ENCODE data around the gene FLII. TPM values are rescaled to one million over a fixed set of nuclear protein-coding genes. Genes with fewer than 3 reads are reported as not detected.

The FLII gene
- polyA plus RNA-seq, 1 of the 3 experiments (the other 2 are of a cell fraction): 244 TPM

GRCh38 chr17:18256351-18256750, 2.2 kb downstream of the FLII start:
- Histone ChIP-seq H3K9ac (no peak overlapping the region), H3K79me2 (ENCODE audit: insufficient read depth) (peaks cover 44% of the 10 kb centered on the region), H3K4me1 (ENCODE audit: control insufficient read depth in 1 of 2, insufficient read depth in 2 of 2, low read depth in 1 of 2, low read length in 1 of 2) (peaks cover under 1 to 27% of the 10 kb centered on the region in 2 experiments; a peak in 2 of 4 replicates), H3K27ac (ENCODE audit: low read depth in 2 of 2, low read length in 1 of 2) (no peak overlapping the region), H3K9me2 (no peaks in the 10 kb centered on the region), H3K9me3 (no peaks in the 10 kb centered on the region), H3K4me3 (ENCODE audit: low read depth in 2 of 2, low read length in 1 of 2) (no peak overlapping the region), H3F3A (replicated peaks; ENCODE audit: insufficient read depth) (peaks cover 12% of the 10 kb centered on the region), H3K27me3 (ENCODE audit: insufficient read depth) (no peaks in the 10 kb centered on the region), H3K4me2 (peak overlapping the region; percentile 94), H2AFZ (ENCODE audit: low read depth) (no peak overlapping the region), H3K36me3 (replicated peaks in 1 of 2; ENCODE audit: control insufficient read depth in 1 of 2, insufficient read depth in 2 of 2, low read length in 1 of 2) (peaks cover 19 to 52% of the 10 kb centered on the region in 2 experiments), H4K20me1 (ENCODE audit: insufficient read depth) (peaks cover 36% of the 10 kb centered on the region)
- 91% methylated on average over 2 of the region's 11 CpGs for WGBS (ENCODE audit: low lambda C conversion rate)
- POLR2A ChIA-PET: no interaction called here
- CTCF ChIA-PET: interaction anchor here (0.8 to 1.4 kb wide), 2 partner anchors 9 to 27 kb away, joined by 3 read pairs; no protein-coding TSS in a partner anchor
- TF ChIP-seq MXI1 (IDR thresholded peaks at IDR 0.05; ENCODE audit: low read depth, low read length): no peak
- TF ChIP-seq REST (IDR thresholded peaks at IDR 0.05; ENCODE audit: low read depth, low read length): peak; percentile 39; the same call in 1 of the 2 replicates
- no peak for TF ChIP-seq RAD21 (IDR thresholded peaks at IDR 0.05; ENCODE audit: low read length)
- no peak for TF ChIP-seq ELF1 (IDR thresholded peaks at IDR 0.05)
- DNase-seq: no peak

- no peak for DNase-seq
- Histone ChIP-seq H3K4me3 (ENCODE audit: low read depth in 2 of 2, low read length in 1 of 2) (no peak overlapping the region), H3K9me2 (no peaks in the 10 kb centered on the region), H3K27me3 (ENCODE audit: insufficient read depth) (no peaks in the 10 kb centered on the region), H3K9ac (no peak overlapping the region), H3K9me3 (no peaks in the 10 kb centered on the region), H3K4me1 (ENCODE audit: control insufficient read depth in 1 of 2, insufficient read depth in 2 of 2, low read depth in 1 of 2, low read length in 1 of 2) (peaks cover 0 to 22% of the 10 kb centered on the region in 2 experiments; a peak in 1 of 4 replicates), H3K79me2 (ENCODE audit: insufficient read depth) (peaks cover 36% of the 10 kb centered on the region), H4K20me1 (ENCODE audit: insufficient read depth) (peaks cover 36% of the 10 kb centered on the region), H3K4me2 (no peak overlapping the region), H3K36me3 (replicated peaks in 1 of 2; ENCODE audit: control insufficient read depth in 1 of 2, insufficient read depth in 2 of 2, low read length in 1 of 2) (peaks cover 22 to 61% of the 10 kb centered on the region in 2 experiments), H3F3A (replicated peaks; ENCODE audit: insufficient read depth) (peaks cover 5% of the 10 kb centered on the region), H2AFZ (ENCODE audit: low read depth) (no peak overlapping the region), H3K27ac (ENCODE audit: low read depth in 2 of 2, low read length in 1 of 2) (no peak overlapping the region)
- no peak for TF ChIP-seq CHD2 (IDR thresholded peaks at IDR 0.05; ENCODE audit: low read length, partially characterized antibody)
- TF ChIP-seq MEF2A (IDR thresholded peaks at IDR 0.05; ENCODE audit: borderline replicate concordance, low read depth): no peak
- no peak for TF ChIP-seq FOXM1 (IDR thresholded peaks at IDR 0.05; ENCODE audit: low read depth)
- no peak for TF ChIP-seq GATA2 (CRISPR knock-in tag; IDR thresholded peaks at IDR 0.05)
- TF ChIP-seq NFIC (IDR thresholded peaks at IDR 0.05; ENCODE audit: borderline replicate concordance): no peak
- no peak for TF ChIP-seq ELF1 (IDR thresholded peaks at IDR 0.05)
- no peak for TF ChIP-seq RXRA (IDR thresholded peaks at IDR 0.05; ENCODE audit: borderline replicate concordance, low read depth)
- TF ChIP-seq FOSL2 (IDR thresholded peaks at IDR 0.05; ENCODE audit: borderline replicate concordance, low read depth): no peak
- no peak for TF ChIP-seq IRF3 (IDR thresholded peaks at IDR 0.05; ENCODE audit: low read depth, low read length)
- TF ChIP-seq EZH2phosphoT487 (IDR thresholded peaks at IDR 0.05; ENCODE audit: borderline replicate concordance, low read depth): no peak
- no peak for TF ChIP-seq USF1 (IDR thresholded peaks at IDR 0.05; ENCODE audit: borderline replicate concordance, low read depth)
- no peak for TF ChIP-seq GABPA (IDR thresholded peaks at IDR 0.05; ENCODE audit: low read depth)
- TF ChIP-seq USF2 (IDR thresholded peaks at IDR 0.05; ENCODE audit: borderline replicate concordance, low read depth, low read length): no peak
- TF ChIP-seq RFX5 (IDR thresholded peaks at IDR 0.05; ENCODE audit: low read length): no peak
- CTCF ChIA-PET: interaction anchor here (1.0 kb wide), 1 partner anchor 38 kb away, joined by 3 read pairs; no protein-coding TSS in a partner anchor
- POLR2A ChIA-PET: no interaction called here
- 97% methylated on average over 8 of the region's 8 CpGs for WGBS (ENCODE audit: low lambda C conversion rate)
These were observed 3.5 kb downstream of the FLII start for GRCh38 chr17:18254888-18255649.

All from SK-N-SH (cell line).